Panc1 (cell line): ENCODE data around the gene STK35. TPM values are rescaled to one million over a fixed set of nuclear protein-coding genes. Genes with fewer than 3 reads are reported as not detected.

Experiments used
- ATAC-seq: fragments of 200-7000 bp; cut with Tn5 transposase; 2 replicates; pipeline ENCODE4 v1.9.1; 2020; ENCODE audit warnings: mild to moderate bottlenecking, moderate library complexity
- BruUV-seq: library from RNA; stranded (reverse); fragments of 400-500 nt; replicated peaks from 2 replicates; lab custom pipeline; 2021; lab: Mats Ljungman, UMichigan
- CTCF ChIA-PET: fragments of 300-600 bp; sonication (Branson Sonifier 250); formaldehyde crosslinking; loops from one replicate; lab custom pipeline; 2022; ENCODE audit warnings: antibody characterized with exemption; lab: Charles Lee
- POLR2A ChIA-PET: fragments of 300-600 bp; sonication (Branson Sonifier 250); formaldehyde crosslinking; loops from one replicate; lab custom pipeline; 2022; ENCODE audit warnings: antibody characterized with exemption; lab: Charles Lee
- DNase-seq: peaks from one replicate; pipeline ENCODE4 v3.0.0-alpha.2; 2010; ENCODE audit warnings: low read depth, low spot score
- H3K27ac ChIP-seq: 2 replicates; pipeline ENCODE4 v1.5.1; 2011; ENCODE audit warnings: mild to moderate bottlenecking, low read length, inconsistent platforms
- H3K27me3 ChIP-seq: fragments of 200-500 bp; sonication (Bioruptor generic); 2 replicates; pipeline ENCODE4 v1.6.0; 2014; ENCODE audit warnings: low read length, inconsistent platforms; ENCODE audit not compliant: control insufficient read depth, insufficient read depth
- H3K36me3 ChIP-seq: fragments of 200-500 bp; sonication (Bioruptor generic); 2 replicates; pipeline ENCODE4 v1.5.1; 2014; ENCODE audit warnings: inconsistent platforms, mild to moderate bottlenecking, low read length, moderate library complexity; ENCODE audit not compliant: control insufficient read depth, insufficient read depth
- H3K4me1 ChIP-seq: 2 replicates; pipeline ENCODE4 v1.5.1; 2011; ENCODE audit warnings: inconsistent platforms, mild to moderate bottlenecking, low read length, moderate library complexity; ENCODE audit not compliant: control insufficient read depth, insufficient read depth
- H3K4me3 ChIP-seq, 2 experiments: 2 replicates each; pipeline ENCODE4 v1.5.1; 2011 to 2012; ENCODE audit warnings: low read depth in 2 of 2, low read length in 2 of 2, mild to moderate bottlenecking in 2 of 2, inconsistent platforms in 1 of 2, moderate library complexity in 1 of 2
- H3K9me3 ChIP-seq: fragments of 200-500 bp; sonication (Bioruptor generic); 2 replicates; pipeline ENCODE4 v1.5.1; 2014; ENCODE audit warnings: low read depth, mild to moderate bottlenecking, inconsistent platforms, low read length, moderate library complexity; ENCODE audit not compliant: control insufficient read depth, insufficient read depth
- POLR2AphosphoS5 ChIP-seq: IDR thresholded peaks from 2 replicates; pipeline ENCODE4 v1.6.1; 2012; ENCODE audit warnings: mild to moderate bottlenecking, low read depth, low read length, moderate library complexity
- SIN3A ChIP-seq: IDR thresholded peaks from 2 replicates; pipeline ENCODE4 v1.6.1; 2012; ENCODE audit warnings: low read depth, mild to moderate bottlenecking, low read length, moderate library complexity, borderline replicate concordance; ENCODE audit not compliant: insufficient read depth
- TCF7L2 ChIP-seq: IDR thresholded peaks from 2 replicates; pipeline ENCODE4 v1.6.1; 2011; ENCODE audit warnings: mild to moderate bottlenecking, low read depth, low read length, inconsistent platforms
- in situ Hi-C: cut with HindIII; loops from 2 replicates; pipeline ENCODE4 v1.10.0; 2016; ENCODE audit warnings: low sequenced_read_pairs, low pct_unique_long_range_greater_than_20kb
- intact Hi-C: fragments of 100-400 bp; cut with micrococcal nuclease; formaldehyde crosslinking; loops from one replicate; pipeline ENCODE4 v1.10.0; 2022; ENCODE audit not compliant: unreplicated experiment
- total RNA-seq: library from RNA; stranded (reverse); gene quantifications from one replicate; pipeline ENCODE4 v1.2.1, GENCODE V29; 2021; ENCODE audit not compliant: unreplicated experiment
- TF ChIP-seq, protein P1 (sequence below), 2 experiments: IDR thresholded peaks; 2 replicates each; pipeline ENCODE4 v1.6.1; 2011 to 2012; ENCODE audit warnings: low read depth in 2 of 2, control low read depth in 1 of 2, low read length in 1 of 2, mild to moderate bottlenecking in 1 of 2, moderate library complexity in 1 of 2; ENCODE audit not compliant: insufficient read depth in 1 of 2
- TF ChIP-seq, protein P2 (sequence below): fragments of 450-650 bp; IDR thresholded peaks from 2 replicates; pipeline ENCODE4 v1.5.1; 2017; ENCODE audit warnings: mild to moderate bottlenecking

Gene STK35
- total RNA-seq, 1 experiment from 2014 or later: 27.6 TPM

DNA sequence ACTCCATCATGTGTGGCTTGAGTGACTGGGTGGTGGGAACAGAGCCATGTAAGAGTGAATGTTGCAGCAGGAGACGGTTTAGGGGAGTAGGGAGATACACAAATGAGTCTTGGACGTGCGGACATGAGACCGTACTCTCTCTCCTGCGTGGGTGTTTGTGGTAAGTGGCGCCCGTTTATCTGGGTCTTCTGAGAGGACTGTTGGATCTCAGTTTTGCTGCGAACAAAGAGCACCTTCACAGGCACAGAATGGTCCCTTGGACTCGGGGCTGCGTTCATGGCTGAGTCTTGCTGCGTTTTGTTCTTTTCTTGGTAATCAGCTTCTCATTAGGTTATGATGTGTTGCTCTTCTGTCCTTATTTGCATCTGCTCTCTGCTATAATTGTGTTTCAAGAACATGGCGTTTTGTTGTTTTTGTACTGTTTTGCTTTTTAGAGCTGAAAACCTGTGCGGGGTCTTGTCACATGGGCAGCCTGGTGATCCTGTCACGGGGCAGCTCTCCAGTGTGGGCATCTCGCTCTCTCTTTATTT lies 28.5 kb downstream of the STK35 start:
- in situ Hi-C loops (no loop called here), intact Hi-C loops (no loop called here)
- TF ChIP-seq, protein P1, sequence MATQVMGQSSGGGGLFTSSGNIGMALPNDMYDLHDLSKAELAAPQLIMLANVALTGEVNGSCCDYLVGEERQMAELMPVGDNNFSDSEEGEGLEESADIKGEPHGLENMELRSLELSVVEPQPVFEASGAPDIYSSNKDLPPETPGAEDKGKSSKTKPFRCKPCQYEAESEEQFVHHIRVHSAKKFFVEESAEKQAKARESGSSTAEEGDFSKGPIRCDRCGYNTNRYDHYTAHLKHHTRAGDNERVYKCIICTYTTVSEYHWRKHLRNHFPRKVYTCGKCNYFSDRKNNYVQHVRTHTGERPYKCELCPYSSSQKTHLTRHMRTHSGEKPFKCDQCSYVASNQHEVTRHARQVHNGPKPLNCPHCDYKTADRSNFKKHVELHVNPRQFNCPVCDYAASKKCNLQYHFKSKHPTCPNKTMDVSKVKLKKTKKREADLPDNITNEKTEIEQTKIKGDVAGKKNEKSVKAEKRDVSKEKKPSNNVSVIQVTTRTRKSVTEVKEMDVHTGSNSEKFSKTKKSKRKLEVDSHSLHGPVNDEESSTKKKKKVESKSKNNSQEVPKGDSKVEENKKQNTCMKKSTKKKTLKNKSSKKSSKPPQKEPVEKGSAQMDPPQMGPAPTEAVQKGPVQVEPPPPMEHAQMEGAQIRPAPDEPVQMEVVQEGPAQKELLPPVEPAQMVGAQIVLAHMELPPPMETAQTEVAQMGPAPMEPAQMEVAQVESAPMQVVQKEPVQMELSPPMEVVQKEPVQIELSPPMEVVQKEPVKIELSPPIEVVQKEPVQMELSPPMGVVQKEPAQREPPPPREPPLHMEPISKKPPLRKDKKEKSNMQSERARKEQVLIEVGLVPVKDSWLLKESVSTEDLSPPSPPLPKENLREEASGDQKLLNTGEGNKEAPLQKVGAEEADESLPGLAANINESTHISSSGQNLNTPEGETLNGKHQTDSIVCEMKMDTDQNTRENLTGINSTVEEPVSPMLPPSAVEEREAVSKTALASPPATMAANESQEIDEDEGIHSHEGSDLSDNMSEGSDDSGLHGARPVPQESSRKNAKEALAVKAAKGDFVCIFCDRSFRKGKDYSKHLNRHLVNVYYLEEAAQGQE (IDR thresholded peaks at IDR 0.05; ENCODE audit: insufficient read depth in 1 of 2, low read depth in 2 of 2, low read length in 1 of 2): no peak
- no peak for TF ChIP-seq POLR2AphosphoS5
- TF ChIP-seq, protein P2, sequence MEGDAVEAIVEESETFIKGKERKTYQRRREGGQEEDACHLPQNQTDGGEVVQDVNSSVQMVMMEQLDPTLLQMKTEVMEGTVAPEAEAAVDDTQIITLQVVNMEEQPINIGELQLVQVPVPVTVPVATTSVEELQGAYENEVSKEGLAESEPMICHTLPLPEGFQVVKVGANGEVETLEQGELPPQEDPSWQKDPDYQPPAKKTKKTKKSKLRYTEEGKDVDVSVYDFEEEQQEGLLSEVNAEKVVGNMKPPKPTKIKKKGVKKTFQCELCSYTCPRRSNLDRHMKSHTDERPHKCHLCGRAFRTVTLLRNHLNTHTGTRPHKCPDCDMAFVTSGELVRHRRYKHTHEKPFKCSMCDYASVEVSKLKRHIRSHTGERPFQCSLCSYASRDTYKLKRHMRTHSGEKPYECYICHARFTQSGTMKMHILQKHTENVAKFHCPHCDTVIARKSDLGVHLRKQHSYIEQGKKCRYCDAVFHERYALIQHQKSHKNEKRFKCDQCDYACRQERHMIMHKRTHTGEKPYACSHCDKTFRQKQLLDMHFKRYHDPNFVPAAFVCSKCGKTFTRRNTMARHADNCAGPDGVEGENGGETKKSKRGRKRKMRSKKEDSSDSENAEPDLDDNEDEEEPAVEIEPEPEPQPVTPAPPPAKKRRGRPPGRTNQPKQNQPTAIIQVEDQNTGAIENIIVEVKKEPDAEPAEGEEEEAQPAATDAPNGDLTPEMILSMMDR: no peak
- no peak for TF ChIP-seq TCF7L2
- TF ChIP-seq SIN3A: no peak
- no peak overlapping the region for H3K27ac ChIP-seq
- no peak overlapping the region for H3K4me3 ChIP-seq
- CTCF ChIA-PET: no interaction called here
- H3K4me1 ChIP-seq: peaks cover 3% of the 10 kb centered on the region; the same call in 1 of the 2 replicates
- no TSS peak for BruUV-seq
- no peak for DNase-seq
- POLR2A ChIA-PET: no interaction called here
- H3K36me3 ChIP-seq: no peaks in the 10 kb centered on the region
- ATAC-seq: no peak
- H3K9me3 ChIP-seq: no peaks in the 10 kb centered on the region
- H3K27me3 ChIP-seq: no peaks in the 10 kb centered on the region

DNA sequence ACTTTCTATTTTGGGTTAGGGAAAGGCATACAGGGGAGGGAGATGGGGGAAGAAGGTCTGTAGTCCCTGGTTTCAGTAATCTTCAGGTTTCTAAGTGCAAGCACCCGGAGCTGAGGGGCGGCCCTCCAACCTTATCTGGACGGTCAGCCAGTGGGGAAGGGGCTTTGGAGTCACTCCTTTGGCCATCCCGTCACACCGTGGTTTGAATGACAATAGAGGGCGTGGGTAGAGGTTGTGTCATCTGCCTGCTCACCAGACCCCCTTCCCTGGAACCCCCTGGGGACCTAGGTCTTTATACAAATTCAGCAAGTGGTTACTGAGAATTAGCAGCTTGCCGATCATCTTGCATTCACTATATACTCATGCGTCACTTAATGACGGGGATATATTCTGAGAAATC lies 29.1 kb downstream of the STK35 start:
- DNase-seq (no peak), ATAC-seq (no peak)
- H3K36me3 ChIP-seq: no peaks in the 10 kb centered on the region
- no peak overlapping the region for H3K27ac ChIP-seq
- TF ChIP-seq, protein P2: no peak
- TF ChIP-seq TCF7L2 (no peak), POLR2AphosphoS5 (no peak), SIN3A (no peak)
- TF ChIP-seq, protein P1 (IDR thresholded peaks at IDR 0.05; ENCODE audit: insufficient read depth in 1 of 2, low read depth in 2 of 2, low read length in 1 of 2): no peak
- H3K4me1 ChIP-seq: peaks cover 3% of the 10 kb centered on the region; the same call in 1 of the 2 replicates
- no peaks in the 10 kb centered on the region for H3K9me3 ChIP-seq
- ChIA-PET CTCF (no interaction called here), POLR2A (no interaction called here)
- H3K4me3 ChIP-seq: no peak overlapping the region
- in situ Hi-C loops: no loop called here
- no peaks in the 10 kb centered on the region for H3K27me3 ChIP-seq
- intact Hi-C loops: no loop called here
- BruUV-seq: no TSS peak
